A549 treated with Mapracorat at 1 μM for 4 hours (cell line): ENCODE measurements around the gene SEMG2. TPM values are rescaled to one million over a fixed set of nuclear protein-coding genes. Genes with fewer than 3 reads are reported as not detected.

Source experiments
- total RNA-seq: library from RNA; stranded (reverse); fragments of 200-300 nt; extraction: Qiagen RNA extraction; gene quantifications from 5 replicates; pipeline ENCODE4 v1.2.3, GENCODE V29; 2022

The SEMG2 gene, protein sequence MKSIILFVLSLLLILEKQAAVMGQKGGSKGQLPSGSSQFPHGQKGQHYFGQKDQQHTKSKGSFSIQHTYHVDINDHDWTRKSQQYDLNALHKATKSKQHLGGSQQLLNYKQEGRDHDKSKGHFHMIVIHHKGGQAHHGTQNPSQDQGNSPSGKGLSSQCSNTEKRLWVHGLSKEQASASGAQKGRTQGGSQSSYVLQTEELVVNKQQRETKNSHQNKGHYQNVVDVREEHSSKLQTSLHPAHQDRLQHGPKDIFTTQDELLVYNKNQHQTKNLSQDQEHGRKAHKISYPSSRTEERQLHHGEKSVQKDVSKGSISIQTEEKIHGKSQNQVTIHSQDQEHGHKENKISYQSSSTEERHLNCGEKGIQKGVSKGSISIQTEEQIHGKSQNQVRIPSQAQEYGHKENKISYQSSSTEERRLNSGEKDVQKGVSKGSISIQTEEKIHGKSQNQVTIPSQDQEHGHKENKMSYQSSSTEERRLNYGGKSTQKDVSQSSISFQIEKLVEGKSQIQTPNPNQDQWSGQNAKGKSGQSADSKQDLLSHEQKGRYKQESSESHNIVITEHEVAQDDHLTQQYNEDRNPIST
- not detected in 5 replicates for total RNA-seq

GRCh38 chr20:45221076-45221475 is at the start of gene SEMG2:
Gene SEMG2, plus strand, starts transcription at chr20:45221373. Its CDS starts 17 bp downstream, at chr20:45221390.

DNA sequence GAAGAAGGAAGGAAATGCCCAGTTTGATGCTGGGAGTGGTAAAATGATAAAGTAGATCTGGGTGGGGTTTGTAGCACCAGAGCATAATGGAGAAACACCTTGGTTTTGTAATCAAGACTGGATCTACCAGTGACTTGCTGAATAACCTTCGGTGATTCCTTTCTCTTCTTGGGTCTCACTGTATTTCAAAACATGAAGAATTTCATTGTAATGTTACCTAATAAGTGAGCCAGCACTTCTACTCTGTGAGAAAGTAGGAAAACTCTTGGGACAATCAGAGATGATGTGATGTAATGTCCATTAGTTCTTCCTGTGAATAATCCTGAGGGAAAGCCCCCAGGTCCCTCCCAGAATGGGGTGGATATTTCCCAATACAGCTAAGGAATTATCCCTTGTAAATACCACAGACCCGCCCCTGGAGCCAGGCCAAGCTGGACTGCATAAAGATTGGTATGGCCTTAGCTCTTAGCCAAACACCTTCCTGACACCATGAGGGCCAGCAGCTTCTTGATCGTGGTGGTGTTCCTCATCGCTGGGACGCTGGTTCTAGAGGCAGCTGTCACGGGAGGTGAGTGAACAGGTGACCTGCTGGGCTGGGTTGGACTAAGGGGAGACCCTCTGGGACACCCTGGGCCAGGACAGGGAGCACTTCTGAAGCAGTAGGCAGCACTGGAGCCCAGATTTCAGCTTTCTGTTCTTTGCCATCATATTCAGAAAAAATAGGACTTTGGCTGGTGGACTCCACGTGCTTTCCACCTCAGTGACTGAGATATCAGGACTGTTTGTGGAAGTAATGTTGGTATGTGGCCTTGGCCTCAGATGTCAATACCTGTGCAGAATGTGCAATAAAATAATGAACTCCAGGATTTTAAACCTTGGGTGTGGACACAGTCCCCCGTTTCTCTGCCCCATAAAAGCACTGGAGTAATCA is 46.5 kb upstream of the SEMG2 start, which contains the start of gene PI3:
TSS of gene PI3 (plus strand) at position 469 of the 931 bp plus-strand sequence. CDS start at position 490, 21 bp downstream.

DNA sequence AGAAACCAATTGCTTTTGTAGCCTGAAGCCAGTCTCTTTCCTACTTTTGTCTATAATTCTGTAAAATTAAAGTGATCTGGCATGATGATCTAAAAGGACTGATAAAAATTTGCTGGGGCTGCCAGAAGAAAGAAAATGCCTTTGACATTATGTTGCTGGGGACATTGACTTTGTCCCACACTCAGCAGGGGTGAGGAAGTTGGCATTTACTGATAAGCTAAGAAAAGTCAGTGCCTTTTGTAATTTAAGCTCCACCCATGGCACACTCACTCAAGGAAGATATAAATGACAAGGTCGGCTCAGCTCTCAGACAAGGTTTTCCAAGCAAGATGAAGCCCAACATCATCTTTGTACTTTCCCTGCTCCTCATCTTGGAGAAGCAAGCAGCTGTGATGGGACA is 14.4 kb upstream of the SEMG2 start, which contains the start of gene SEMG1:
TSS of gene SEMG1 (plus strand) at position 309 of the 400 bp plus-strand sequence. CDS start at position 330, 21 bp downstream.

DNA sequence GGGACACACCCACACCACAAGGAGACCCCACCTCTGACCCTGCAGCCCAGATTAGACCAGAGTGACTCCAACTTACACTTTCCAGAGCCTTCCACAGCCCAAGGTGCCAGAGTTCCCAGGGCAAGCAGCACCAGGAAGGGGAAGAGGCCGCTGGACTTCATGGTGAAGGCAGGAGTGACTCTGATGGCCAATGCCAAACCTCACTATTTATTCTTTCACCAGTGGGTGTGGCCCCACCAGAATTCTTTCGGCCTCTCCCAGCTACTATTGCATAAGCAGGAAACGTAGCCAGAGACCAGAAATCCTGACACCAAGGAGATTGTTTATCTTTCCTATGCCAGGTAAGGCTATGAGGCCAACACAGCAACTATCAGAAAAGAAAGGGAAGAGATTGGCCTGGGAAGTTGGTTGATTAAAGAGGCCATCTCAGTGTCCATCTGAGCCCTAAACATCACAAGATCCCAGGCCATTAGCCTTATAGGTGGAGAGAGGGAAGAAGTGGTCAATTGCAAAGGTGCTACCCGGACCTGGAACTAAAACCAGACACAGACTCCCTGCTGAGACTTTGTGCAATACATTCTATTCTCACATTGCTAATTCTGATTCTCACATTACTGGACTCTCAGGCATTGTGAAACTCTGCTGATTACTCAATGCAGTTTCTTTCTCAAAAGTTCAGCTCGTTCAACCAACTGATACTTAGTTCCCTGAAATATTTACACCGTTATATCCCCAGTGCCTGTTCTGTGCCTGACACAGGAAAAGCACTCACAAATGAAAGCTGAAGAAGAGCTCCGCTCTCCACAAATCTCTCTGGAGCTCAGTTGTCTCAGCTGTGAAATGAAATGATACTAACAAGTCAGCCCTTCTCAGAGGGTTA is 33.5 kb downstream of the SEMG2 start, which contains the start of gene SLPI:
TSS of gene SLPI (minus strand) at position 182 of the 880 bp plus-strand sequence. CDS start at position 161, 21 bp downstream.

Other genes with a start within 250 kb of the SEMG2 start
- not detected in 5 replicates for gene KCNS1, start 120.2 kb upstream of the SEMG2 start, total RNA-seq
- gene WFDC5, start 106.2 kb upstream of the SEMG2 start, total RNA-seq: not detected in 5 replicates
- not detected in 5 replicates for gene WFDC12, start 96.9 kb upstream of the SEMG2 start, total RNA-seq
- 2.2 to 4.2 TPM (median 3.7 TPM) in 5 replicates for gene PI3, start 46.5 kb upstream of the SEMG2 start, total RNA-seq
- gene SEMG1, start 14.3 kb upstream of the SEMG2 start, total RNA-seq: not detected in 5 replicates
- 7.2 to 15.2 TPM (median 11.4 TPM) in 5 replicates for gene SLPI, start 33.2 kb downstream of the SEMG2 start, total RNA-seq
- not detected in 5 replicates for gene RBPJL, start 85.5 kb downstream of the SEMG2 start, total RNA-seq
- 0.09 to 0.26 TPM (median 0.15 TPM) in 4 of 5 replicates, not detected in the other for gene MATN4, start 86.9 kb downstream of the SEMG2 start, total RNA-seq
- 102 to 115 TPM (median 106 TPM) in 5 replicates for gene SDC4, start 127.1 kb downstream of the SEMG2 start, total RNA-seq
- 22.2 to 33.8 TPM (median 31.0 TPM) in 5 replicates for gene SYS1, start 141.8 kb downstream of the SEMG2 start, total RNA-seq
- gene TP53TG5, start 157.0 kb downstream of the SEMG2 start, total RNA-seq: not detected in 5 replicates
- gene DBNDD2, start 186.9 kb downstream of the SEMG2 start, total RNA-seq: 26.1 to 30.6 TPM (median 27.3 TPM) in 5 replicates
- 94.5 to 103 TPM (median 96.9 TPM) in 5 replicates for gene PIGT, start 194.8 kb downstream of the SEMG2 start, total RNA-seq
- gene WFDC2, start 248.4 kb downstream of the SEMG2 start, total RNA-seq: not detected in 5 replicates